ENCODE results near the gene UNK.

Gene UNK

GRCh38 chr17:75819678-75820077 lies 35.1 kb downstream of the UNK start:
- DNase-seq (ENCODE audit: low read depth in 2 of 2) = no peak

DNA sequence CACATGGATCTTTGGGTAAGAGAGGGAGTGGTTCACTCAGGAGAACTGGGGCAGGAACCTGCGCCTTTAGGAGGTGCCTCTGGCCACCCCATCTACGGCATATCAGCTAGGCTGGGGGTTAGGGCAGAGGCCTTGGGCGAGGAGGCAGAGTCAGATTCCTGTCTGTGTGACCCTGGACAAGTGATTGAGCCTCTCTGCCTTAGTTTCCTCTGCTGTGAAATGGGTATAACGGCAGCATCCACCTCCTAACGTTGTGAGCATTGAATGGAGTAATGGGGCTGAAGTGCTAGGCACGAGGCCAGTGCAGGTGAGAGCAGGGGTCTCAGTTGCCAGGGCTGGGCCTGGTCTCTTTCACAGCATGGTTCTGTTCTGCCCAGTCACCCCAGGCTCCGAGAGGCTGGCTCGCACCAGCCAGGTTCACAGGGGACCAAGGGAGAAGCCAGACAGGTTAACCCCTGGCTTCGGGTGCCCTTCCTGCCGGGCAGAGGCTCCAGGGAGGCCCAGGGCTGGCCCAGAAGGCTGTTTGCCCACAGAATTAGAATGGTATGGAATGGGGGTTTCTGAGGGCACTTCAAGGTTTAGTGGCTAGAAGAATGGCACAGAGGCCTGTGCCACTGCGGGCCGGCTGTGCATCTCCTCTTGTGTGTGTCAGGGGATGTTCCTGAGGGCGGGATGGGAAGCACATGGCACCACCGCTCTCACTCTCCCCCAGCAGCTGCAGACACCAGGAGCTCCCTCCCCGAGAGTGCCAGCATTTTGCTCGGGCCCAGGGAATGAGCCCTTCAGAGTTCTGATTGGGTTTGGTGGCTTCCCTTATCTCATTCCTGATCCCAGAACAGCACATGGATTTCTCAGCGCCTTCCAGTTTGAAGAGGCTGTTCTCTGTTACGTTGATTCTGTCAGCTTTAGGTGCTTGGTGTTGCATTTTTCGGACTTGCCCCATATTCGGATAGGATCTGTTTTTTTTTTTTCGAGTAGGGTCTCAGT lies 35.8 kb downstream of the UNK start:
- DNase-seq (ENCODE audit: low read depth in 2 of 2) = no peak

GRCh38 chr17:75821552-75821951 lies 36.9 kb downstream of the UNK start:
- DNase-seq (ENCODE audit: low read depth in 2 of 2) = no peak

GRCh38 chr17:75822119-75822799 lies 37.7 kb downstream of the UNK start:
- DNase-seq (ENCODE audit: low read depth in 2 of 2) = no peak

DNA sequence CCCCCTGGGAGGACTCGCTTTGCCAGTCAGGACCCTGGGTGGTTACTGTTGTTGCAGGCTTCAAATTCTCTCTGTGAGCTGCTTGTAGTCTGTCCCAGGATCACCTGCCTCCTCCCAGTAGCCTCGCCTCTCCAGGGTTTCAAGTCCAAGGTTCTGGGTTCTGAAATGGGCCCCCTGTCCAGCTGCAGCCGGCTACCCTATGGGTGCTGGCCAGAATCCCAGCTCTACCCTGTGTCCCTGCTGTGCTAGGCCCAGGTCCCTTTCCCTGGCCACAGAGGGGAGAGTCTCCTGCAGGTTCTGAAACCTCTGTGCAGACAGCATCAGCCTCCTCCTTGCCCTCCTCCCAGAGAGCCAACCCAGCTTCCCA lies 38.2 kb downstream of the UNK start:
- DNase-seq (ENCODE audit: low read depth in 2 of 2) = no peak

DNA sequence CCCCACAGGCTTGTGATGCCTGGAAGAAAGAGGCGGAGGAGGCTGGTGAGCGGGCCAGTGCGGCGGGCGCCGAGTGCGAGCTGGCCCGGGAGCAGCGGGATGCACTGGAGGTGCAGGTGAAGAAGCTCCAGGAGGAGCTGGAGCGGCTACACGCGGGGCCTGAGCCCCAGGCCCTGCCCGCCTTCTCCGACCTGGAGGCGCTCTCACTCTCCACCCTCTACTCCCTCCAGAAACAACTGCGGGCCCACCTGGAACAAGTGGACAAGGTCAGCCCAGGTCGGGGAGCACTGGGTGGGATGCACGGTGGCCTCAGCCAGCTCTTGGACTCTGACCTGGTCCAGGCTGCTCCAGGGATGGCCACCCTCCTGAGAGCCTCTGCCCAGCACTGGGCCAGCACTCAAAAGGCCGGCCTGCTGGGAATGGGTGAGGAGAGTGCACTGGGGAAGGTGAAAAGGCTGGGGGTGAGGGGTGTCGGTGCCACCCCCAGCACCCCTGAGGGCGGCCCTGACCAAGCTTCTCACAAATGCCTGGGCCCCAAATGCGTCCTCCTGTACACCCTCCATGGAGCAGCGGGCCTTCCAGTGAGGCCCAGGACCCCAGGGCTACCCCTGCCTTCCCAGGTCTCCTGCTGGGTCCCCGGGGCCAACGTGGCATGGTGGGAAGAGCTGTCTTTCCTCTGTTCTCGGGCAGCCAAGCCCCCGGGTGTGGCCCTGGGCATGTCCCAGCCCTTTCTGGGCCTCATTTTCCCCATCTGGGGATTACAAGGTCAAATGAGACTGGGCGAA lies 38.8 kb downstream of the UNK start:
- DNase-seq (ENCODE audit: low read depth in 2 of 2) = no peak

DNA sequence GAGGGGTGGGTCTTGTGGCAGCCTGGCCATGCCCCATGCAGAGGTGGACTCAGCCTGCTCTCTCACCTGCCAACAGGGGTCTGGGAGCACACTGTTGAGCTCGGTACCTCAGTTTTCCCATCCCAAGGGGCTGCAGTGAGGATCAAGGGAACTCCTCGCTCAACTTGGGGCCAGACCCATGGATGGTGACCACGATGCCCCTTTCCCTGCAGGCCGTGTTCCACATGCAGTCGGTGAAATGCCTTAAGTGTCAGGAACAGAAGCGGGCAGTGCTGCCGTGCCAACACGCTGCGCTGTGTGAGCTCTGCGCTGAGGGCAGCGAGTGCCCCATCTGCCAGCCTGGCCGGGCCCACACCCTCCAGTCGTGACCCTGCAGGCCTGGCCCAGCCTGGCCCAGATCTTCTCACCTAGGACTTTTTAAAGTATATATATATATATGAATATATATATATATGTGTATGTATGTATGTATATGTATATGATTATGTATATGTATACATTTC lies 39.5 kb downstream of the UNK start:
- DNase-seq (ENCODE audit: low read depth in 2 of 2) = no peak

GRCh38 chr17:75824666-75825065 lies 40.1 kb downstream of the UNK start:
- no peak for DNase-seq (ENCODE audit: low read depth in 2 of 2)

DNA sequence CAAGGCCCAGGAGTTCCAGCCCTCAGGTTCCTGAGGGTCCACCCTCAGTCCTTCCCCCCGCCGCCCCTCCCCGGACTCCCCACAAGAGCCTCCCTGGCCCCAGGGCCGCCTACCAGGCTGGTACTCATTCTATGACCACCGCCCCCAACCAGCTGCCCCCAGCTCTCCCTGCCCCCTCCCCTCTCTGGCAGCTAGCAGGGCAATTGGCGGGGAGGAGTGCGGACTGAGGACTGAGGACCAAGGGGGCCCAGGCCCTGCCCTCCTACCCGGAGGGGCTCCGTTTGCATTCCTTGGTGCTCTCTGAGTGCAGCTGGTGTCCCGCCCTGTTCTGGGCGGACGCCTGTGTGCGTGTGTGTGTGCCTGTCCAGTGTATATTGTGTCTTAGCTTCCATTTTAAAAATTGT lies 40.5 kb downstream of the UNK start:
- no peak for DNase-seq (ENCODE audit: low read depth in 2 of 2)

- DNase-seq (ENCODE audit: low read depth in 2 of 2) = no peak
Measured at GRCh38 chr17:75825748-75826370, 41.3 kb downstream of the UNK start.

GRCh38 chr17:75826561-75827307 lies 42.1 kb downstream of the UNK start:
- DNase-seq (ENCODE audit: low read depth in 2 of 2) = no peak

- peak in 1 of 2 experiments; percentile 46 for DNase-seq (ENCODE audit: low read depth in 2 of 2)
Measured at GRCh38 chr17:75827308-75828075, 42.9 kb downstream of the UNK start.

GRCh38 chr17:75828076-75828400 lies 43.4 kb downstream of the UNK start:
- DNase-seq (ENCODE audit: low read depth in 2 of 2) = no peak

- DNase-seq (ENCODE audit: low read depth in 2 of 2) = no peak
Measured at GRCh38 chr17:75828741-75829140, 44.1 kb downstream of the UNK start.

DNA sequence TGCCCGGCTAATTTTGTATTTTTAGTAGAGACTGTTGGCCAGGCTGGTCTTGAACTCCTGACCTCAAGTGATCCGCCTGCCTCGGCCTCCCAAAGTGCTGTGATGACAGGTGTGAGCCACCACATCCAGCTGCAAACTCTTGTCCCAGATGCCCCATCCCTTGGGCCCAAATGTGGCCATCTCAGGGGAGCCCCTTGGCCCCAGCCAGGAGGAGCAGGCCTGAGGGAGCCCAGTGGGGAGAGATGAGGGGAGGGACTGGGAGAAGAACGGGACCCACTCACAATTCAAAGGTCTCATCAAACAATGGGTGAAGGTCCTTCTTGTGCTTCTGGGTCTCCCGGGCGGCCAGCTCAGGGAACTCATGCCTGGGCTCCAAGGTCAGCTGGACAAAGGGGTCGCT lies 45.1 kb downstream of the UNK start:
- DNase-seq (ENCODE audit: low read depth in 2 of 2) = no peak

DNA sequence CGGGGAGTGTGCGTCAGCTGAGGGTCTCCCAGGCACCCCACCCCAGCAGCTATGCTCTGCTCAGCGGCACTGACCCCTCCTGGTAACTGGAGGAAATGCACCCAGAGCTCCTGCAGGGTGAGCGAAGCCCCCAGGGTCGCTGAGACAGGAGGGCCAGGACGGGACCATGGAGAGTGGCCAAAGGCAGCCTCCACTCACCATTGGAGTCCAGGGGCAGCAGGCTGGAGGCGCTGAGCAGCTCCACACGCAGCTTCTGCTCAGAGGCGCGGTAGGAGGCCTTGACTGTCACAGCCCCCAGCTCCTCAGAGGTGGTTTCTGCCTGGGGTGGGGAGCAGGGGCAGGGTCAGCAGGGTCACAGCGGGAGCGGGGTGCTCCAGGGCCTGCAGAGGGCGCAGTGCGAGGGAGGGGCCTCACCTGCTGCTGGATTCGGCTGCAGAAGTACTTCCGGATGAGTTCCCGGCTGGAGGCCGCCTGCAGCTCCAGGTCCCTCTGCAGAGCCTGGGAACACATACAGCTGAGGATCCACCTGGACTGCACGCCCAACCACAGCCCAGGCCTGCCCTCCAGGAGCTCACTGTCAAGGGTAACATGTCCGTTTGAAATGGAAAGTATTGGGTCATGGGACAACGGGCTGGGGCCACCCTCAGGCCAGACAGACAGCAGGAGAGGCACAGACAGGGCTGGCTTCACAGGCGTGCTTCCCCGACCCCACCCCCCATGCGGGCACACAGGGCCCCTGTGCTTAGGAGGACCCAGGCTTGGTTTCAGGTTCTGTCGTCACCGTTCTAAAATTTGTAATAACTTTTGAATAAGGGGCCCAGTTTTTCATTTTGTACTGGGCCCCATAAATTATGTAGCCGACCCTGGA lies 45.8 kb downstream of the UNK start:
- DNase-seq (ENCODE audit: low read depth in 2 of 2) = no peak

GRCh38 chr17:75831032-75831571 lies 46.5 kb downstream of the UNK start:
- DNase-seq (ENCODE audit: low read depth in 2 of 2) = no peak

DNA sequence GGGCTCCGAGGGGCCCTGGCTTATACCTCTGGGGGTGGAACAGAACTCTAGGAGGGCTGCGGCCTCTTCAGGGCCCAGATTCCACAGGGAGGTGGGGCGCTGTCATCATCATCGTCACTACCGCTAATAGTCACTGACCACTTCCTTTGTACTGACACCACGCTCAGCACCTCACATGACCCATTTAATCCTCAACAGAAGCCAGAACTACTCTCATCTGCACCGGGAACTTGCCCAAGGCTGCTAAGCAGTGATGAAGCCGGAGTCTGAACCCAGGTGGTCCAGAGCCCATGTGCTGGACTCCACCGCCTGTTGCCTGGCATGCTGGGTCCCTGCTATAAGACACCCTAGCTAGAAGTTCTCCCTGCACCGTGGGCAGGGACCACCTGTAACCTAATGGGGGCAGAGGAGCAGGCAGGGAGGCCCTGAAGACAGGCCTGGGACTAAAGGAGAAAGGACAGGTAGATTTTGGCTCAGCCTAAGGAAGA lies 47.6 kb downstream of the UNK start:
- peak in 1 of 2 experiments; percentile 24 for DNase-seq (ENCODE audit: low read depth in 2 of 2)

Data from stimulated activated CD4-positive, alpha-beta T cell treated with anti-CD3 and anti-CD28 coated beads, Interleukin-12 subunit alpha, Interleukin-12 subunit beta, amount 100 ng/mL, for 24 hours (primary cell).